HepG2 (cell line): Measurements from ENCODE around the gene GOLGA6C. TPM values are rescaled to one million over a fixed set of nuclear protein-coding genes. Genes with fewer than 3 reads are reported as not detected.
A peak's percentile ranks its signal among the peaks of the same experiment; 100 is the strongest.

Experiments
- AKAP8 ChIP-seq: sonication (generic); formaldehyde crosslinking; IDR thresholded peaks from 2 replicates; pipeline ENCODE4 v1.5.1; 2020; ENCODE audit warnings: mild to moderate bottlenecking, missing genetic modification reagents
- FOXK2 ChIP-seq: fragments of 450-650 bp; IDR thresholded peaks from 2 replicates; pipeline ENCODE4 v1.6.1; 2016
- HCFC1 ChIP-seq: fragments of 150-350 bp; IDR thresholded peaks from 2 replicates; pipeline ENCODE4 v1.6.1; 2014; ENCODE audit warnings: low read depth, low read length
- HNF1A ChIP-seq, 2 experiments: sonication (generic) in 1 of 2; formaldehyde crosslinking in 1 of 2; IDR thresholded peaks; 2 replicates each; pipeline versions ENCODE4 v1.4.0 to v1.6.1; 2016 to 2020; ENCODE audit warnings: borderline replicate concordance in 1 of 2, low read depth in 1 of 2, mild to moderate bottlenecking in 1 of 2, missing genetic modification reagents in 1 of 2
- HOXA3 ChIP-seq: sonication (generic); formaldehyde crosslinking; IDR thresholded peaks from 2 replicates; pipeline ENCODE4 v1.5.0; 2020; ENCODE audit warnings: missing genetic modification reagents
- MLX ChIP-seq: IDR thresholded peaks from 2 replicates; pipeline ENCODE4 v1.6.1; 2016
- MTF2 ChIP-seq: sonication (generic); formaldehyde crosslinking; IDR thresholded peaks from 2 replicates; pipeline ENCODE4 v1.5.0; 2020; ENCODE audit warnings: missing genetic modification reagents, borderline replicate concordance
- POGZ ChIP-seq: sonication (generic); formaldehyde crosslinking; IDR thresholded peaks from 2 replicates; pipeline ENCODE4 v1.4.0; 2020; ENCODE audit warnings: mild to moderate bottlenecking, missing genetic modification reagents
- RBAK ChIP-seq: sonication (generic); formaldehyde crosslinking; IDR thresholded peaks from 2 replicates; pipeline ENCODE4 v1.5.1; 2020; ENCODE audit warnings: mild to moderate bottlenecking, missing genetic modification reagents
- SOX6 ChIP-seq, 2 experiments: fragments of 450-650 bp in 1 of 2; sonication (generic) in 1 of 2; formaldehyde crosslinking in 1 of 2; IDR thresholded peaks; 2 replicates each; pipeline versions ENCODE4 v1.4.0 to v1.6.1; 2017 to 2020; ENCODE audit warnings: antibody characterized with exemption in 1 of 2, mild to moderate bottlenecking in 1 of 2, missing genetic modification reagents in 1 of 2
- TEAD2 ChIP-seq: sonication (generic); formaldehyde crosslinking; IDR thresholded peaks from 2 replicates; pipeline ENCODE4 v1.9.0; 2021; ENCODE audit warnings: missing genetic modification reagents
- THAP9 ChIP-seq: sonication (generic); formaldehyde crosslinking; IDR thresholded peaks from 2 replicates; pipeline ENCODE4; 2020; ENCODE audit warnings: missing genetic modification reagents, mild to moderate bottlenecking, borderline replicate concordance
- ZNF160 ChIP-seq: sonication (generic); formaldehyde crosslinking; IDR thresholded peaks from 2 replicates; pipeline ENCODE4 v1.8.0; 2022; ENCODE audit warnings: mild to moderate bottlenecking, inconsistent platforms, missing genetic modification reagents
- ZNF235 ChIP-seq: sonication (generic); formaldehyde crosslinking; IDR thresholded peaks from 2 replicates; pipeline ENCODE4 v1.8.1; 2023; ENCODE audit warnings: mild to moderate bottlenecking, missing genetic modification reagents, borderline replicate concordance
- ZNF260 ChIP-seq: sonication (generic); formaldehyde crosslinking; IDR thresholded peaks from 2 replicates; pipeline ENCODE4 v1.4.0; 2020; ENCODE audit warnings: missing genetic modification reagents, low read depth, mild to moderate bottlenecking, borderline replicate concordance
- ZNF33A ChIP-seq: sonication (generic); formaldehyde crosslinking; IDR thresholded peaks from 2 replicates; pipeline ENCODE4 v1.5.1; 2020; ENCODE audit warnings: missing genetic modification reagents, mild to moderate bottlenecking, moderate library complexity, borderline replicate concordance
- ZNF549 ChIP-seq: sonication (generic); formaldehyde crosslinking; IDR thresholded peaks from 2 replicates; pipeline ENCODE4 v1.5.0; 2020; ENCODE audit warnings: missing genetic modification reagents
- ZNF569 ChIP-seq: sonication (generic); formaldehyde crosslinking; IDR thresholded peaks from 2 replicates; pipeline ENCODE4 v1.5.0; 2020; ENCODE audit warnings: mild to moderate bottlenecking, missing genetic modification reagents, moderate library complexity, borderline replicate concordance
- ZNF724P ChIP-seq: sonication (generic); formaldehyde crosslinking; IDR thresholded peaks from 2 replicates; pipeline ENCODE4 v1.8.0; 2022; ENCODE audit warnings: missing genetic modification reagents, borderline replicate concordance
- ZNF790 ChIP-seq: sonication (generic); formaldehyde crosslinking; IDR thresholded peaks from 2 replicates; pipeline ENCODE4 v1.8.0; 2022; ENCODE audit warnings: missing genetic modification reagents, mild to moderate bottlenecking, borderline replicate concordance
- ZSCAN20 ChIP-seq: sonication (generic); formaldehyde crosslinking; IDR thresholded peaks from 2 replicates; pipeline ENCODE4 v1.4.0; 2020; ENCODE audit warnings: missing genetic modification reagents, mild to moderate bottlenecking, borderline replicate concordance
- polyA plus RNA-seq, 8 experiments: library from polyadenylated mRNA; depleted of rRNA in 3 of 8; stranded (reverse) in 7 of 8; unstranded in 1 of 8; fragments of >200 nt; fragmentation: Illumina TruSeq in 4 of 8; extraction: Trizol in 4 of 8; gene quantifications; 2 replicates each; pipeline versions ENCODE4 v1.2.1 to v1.2.3, GENCODE V29; 2011 to 2016; ENCODE audit warnings: low read depth in 4 of 8, missing spikeins in 1 of 8, mixed read lengths in 1 of 8; ENCODE audit not compliant: insufficient read depth in 1 of 8
- total RNA-seq, 5 experiments: library from RNA; depleted of rRNA; stranded (reverse); fragments of >200 nt; fragmentation: Illumina TruSeq; extraction: Trizol; gene quantifications; 2 replicates each; pipeline ENCODE4 v1.2.3, GENCODE V29; 2016; ENCODE audit warnings: low read depth in 1 of 5

The GOLGA6C gene
- total and polyA plus RNA-seq, 2 of the 13 experiments (the other 11 are each of a cell fraction or from before 2014, with no cell fraction given), result not detected

- no peak for TF ChIP-seq THAP9 (CRISPR knock-in tag)
- no peak for TF ChIP-seq SOX6 (IDR thresholded peaks at IDR 0.05)
- TF ChIP-seq SOX6 (CRISPR knock-in tag; IDR thresholded peaks at IDR 0.05), result 0 out of 2 replicates have a peak, but pooled peaks have one; percentile 26
- no peak for TF ChIP-seq HCFC1
- no peak for TF ChIP-seq MLX (CRISPR knock-in tag)
- TF ChIP-seq HOXA3 (CRISPR knock-in tag), result 0 out of 2 replicates have a peak, but pooled peaks have one; percentile 18
- TF ChIP-seq ZNF790 (CRISPR knock-in tag), result no peak
- no peak for TF ChIP-seq ZNF724P (CRISPR knock-in tag)
- TF ChIP-seq ZSCAN20 (CRISPR knock-in tag), result no peak
- no peak for TF ChIP-seq POGZ (CRISPR knock-in tag)
- no peak for TF ChIP-seq HNF1A (IDR thresholded peaks at IDR 0.05; ENCODE audit: low read depth)
- no peak for TF ChIP-seq HNF1A (CRISPR knock-in tag; IDR thresholded peaks at IDR 0.05; ENCODE audit: borderline replicate concordance)
- TF ChIP-seq TEAD2, result no peak
- no peak for TF ChIP-seq FOXK2
- no peak for TF ChIP-seq RBAK (CRISPR knock-in tag)
- TF ChIP-seq ZNF260 (CRISPR knock-in tag), result no peak
- no peak for TF ChIP-seq ZNF33A (CRISPR knock-in tag)
- no peak for TF ChIP-seq MTF2 (CRISPR knock-in tag)
- TF ChIP-seq ZNF235 (CRISPR knock-in tag), result peak; percentile 61; the same call in 1 of the 2 replicates
- no peak for TF ChIP-seq ZNF549 (CRISPR knock-in tag)
- TF ChIP-seq AKAP8 (CRISPR knock-in tag), result peak; percentile 97
- no peak for TF ChIP-seq ZNF569
- no peak for TF ChIP-seq ZNF160 (CRISPR knock-in tag)
Measured at GRCh38 chr15:75213768-75214221, 44.3 kb upstream of the GOLGA6C start (continued).
